Caco-2 (cell line): ENCODE measurements around the gene HK1. TPM values are rescaled to one million over a fixed set of nuclear protein-coding genes. Genes with fewer than 3 reads are reported as not detected.

Experiments used
- BruUV-seq: library from RNA; stranded (reverse); fragments of 400-500 nt; replicated peaks from 2 replicates; lab custom pipeline; 2021; lab: Mats Ljungman, UMichigan
- CTCF ChIA-PET: fragments of 300-600 bp; sonication (Branson Sonifier 250); formaldehyde crosslinking; loops from one replicate; lab custom pipeline; 2022; ENCODE audit warnings: antibody characterized with exemption; lab: Charles Lee
- POLR2A ChIA-PET: fragments of 300-600 bp; sonication (Branson Sonifier 250); formaldehyde crosslinking; loops from one replicate; lab custom pipeline; 2022; ENCODE audit warnings: antibody characterized with exemption; lab: Charles Lee
- DNase-seq, 2 experiments: peaks; one replicate each; pipeline versions ENCODE4 v3.0.0 to v3.0.0-alpha.2; 2020 to 2022
- H3K27me3 ChIP-seq: replicated peaks from 2 replicates; pipeline ENCODE4 v1.6.0; 2011; ENCODE audit warnings: low read length; ENCODE audit not compliant: control insufficient read depth, insufficient read depth
- H3K36me3 ChIP-seq: 2 replicates; pipeline ENCODE4 v1.5.1; 2011; ENCODE audit warnings: low read length; ENCODE audit not compliant: control insufficient read depth, insufficient read depth
- H3K4me1 ChIP-seq: fragments of 250-450 bp; sonication (Bioruptor Pico); 2 replicates; pipeline ENCODE4 v1.5.1; 2020; ENCODE audit warnings: mild to moderate bottlenecking
- H3K4me3 ChIP-seq: 2 replicates; pipeline ENCODE4 v1.5.1; 2011; ENCODE audit warnings: low read depth, mild to moderate bottlenecking, control low read depth, low read length
- H3K9me3 ChIP-seq: fragments of 250-450 bp; sonication (Bioruptor Pico); 2 replicates; pipeline ENCODE4 v1.5.1; 2020; ENCODE audit warnings: mild to moderate bottlenecking, moderate library complexity
- H3K27ac Mint-ChIP-seq: one replicate; pipeline ENCODE4 v1.8.0; 2022; ENCODE audit warnings: mixed read lengths; ENCODE audit not compliant: unreplicated experiment
- H3K27me3 Mint-ChIP-seq: one replicate; pipeline ENCODE4 v1.8.0; 2022; ENCODE audit warnings: mixed read lengths; ENCODE audit not compliant: insufficient read depth, unreplicated experiment
- H3K36me3 Mint-ChIP-seq: one replicate; pipeline ENCODE4 v1.8.0; 2022; ENCODE audit warnings: mild to moderate bottlenecking, mixed read lengths; ENCODE audit not compliant: insufficient read depth, unreplicated experiment
- H3K4me1 Mint-ChIP-seq: one replicate; pipeline ENCODE4 v1.8.0; 2022; ENCODE audit warnings: low read depth, mixed read lengths; ENCODE audit not compliant: unreplicated experiment
- H3K4me3 Mint-ChIP-seq: one replicate; pipeline ENCODE4 v1.8.0; 2022; ENCODE audit warnings: mild to moderate bottlenecking, moderate library complexity, mixed read lengths; ENCODE audit not compliant: unreplicated experiment
- H3K9me3 Mint-ChIP-seq: one replicate; pipeline ENCODE4 v1.8.0; 2022; ENCODE audit warnings: mixed read lengths; ENCODE audit not compliant: unreplicated experiment
- CTCF ChIP-seq, 2 experiments: fragments of 200-600 bp in 1 of 2; IDR thresholded peaks; 1 replicate in 1 of 2; 2 replicates in 1 of 2; pipeline versions ENCODE4 v1.5.1 to v1.8.0; 2011 to 2022; ENCODE audit warnings: antibody characterized with exemption in 1 of 2, control low read depth in 1 of 2, inconsistent platforms in 1 of 2, low read depth in 1 of 2, low read length in 1 of 2, mild to moderate bottlenecking in 1 of 2, moderate library complexity in 1 of 2; ENCODE audit not compliant: insufficient read depth in 1 of 2, severe bottlenecking in 1 of 2, unreplicated experiment in 1 of 2
- intact Hi-C: fragments of 100-400 bp; cut with micrococcal nuclease; formaldehyde crosslinking; loops from one replicate; pipeline ENCODE4 v1.10.0; 2022; ENCODE audit not compliant: unreplicated experiment
- total RNA-seq: library from RNA; stranded (reverse); gene quantifications from 2 replicates; pipeline ENCODE4 v1.2.3, GENCODE V29; 2022

Gene HK1
- total RNA-seq, 1 experiment from 2014 or later: 35.4 TPM

- no peak for DNase-seq
- H3K36me3 ChIP-seq: no peaks in the 10 kb centered on the region
- peaks cover 7% of the 10 kb centered on the region for H3K27me3 Mint-ChIP-seq
- no peaks in the 10 kb centered on the region for H3K36me3 Mint-ChIP-seq
- H3K27ac Mint-ChIP-seq: no peak overlapping the region
- ChIA-PET CTCF (interaction anchor here (0.7 to 0.8 kb wide), 2 partner anchors 20 to 155 kb away, joined by 3 to 4 read pairs; no protein-coding TSS in a partner anchor), POLR2A (no interaction called here)
- no peaks in the 10 kb centered on the region for H3K4me1 ChIP-seq
- TF ChIP-seq CTCF (IDR thresholded peaks at IDR 0.05; ENCODE audit: insufficient read depth in 1 of 2, low read depth in 1 of 2, low read length in 1 of 2, severe bottlenecking in 1 of 2, unreplicated experiment in 1 of 2): no peak
- no peak overlapping the region for H3K4me3 Mint-ChIP-seq
- no peaks in the 10 kb centered on the region for H3K9me3 Mint-ChIP-seq
- H3K4me1 Mint-ChIP-seq: no peaks in the 10 kb centered on the region
- H3K27me3 ChIP-seq: no peaks in the 10 kb centered on the region
- no peaks in the 10 kb centered on the region for H3K9me3 ChIP-seq
- intact Hi-C loops: no loop called here
- no peak overlapping the region for H3K4me3 ChIP-seq
- no TSS peak for BruUV-seq
Observed at GRCh38 chr10:69285699-69286098, 7.4 kb downstream of the HK1 start.

GRCh38 chr10:69287181-69287580 lies 8.9 kb downstream of the HK1 start:
- ChIA-PET CTCF (interaction anchor here (1.3 kb wide), 1 partner anchor 105 kb away, joined by 3 read pairs; no protein-coding TSS in a partner anchor), POLR2A (no interaction called here)
- no peaks in the 10 kb centered on the region for H3K36me3 Mint-ChIP-seq
- peaks cover 7% of the 10 kb centered on the region for H3K27me3 Mint-ChIP-seq
- no peak for DNase-seq
- no peak overlapping the region for H3K4me3 ChIP-seq
- H3K4me1 ChIP-seq: no peaks in the 10 kb centered on the region
- no peaks in the 10 kb centered on the region for H3K4me1 Mint-ChIP-seq
- intact Hi-C loops: no loop called here
- H3K27me3 ChIP-seq: no peaks in the 10 kb centered on the region
- H3K4me3 Mint-ChIP-seq: no peak overlapping the region
- no peaks in the 10 kb centered on the region for H3K9me3 ChIP-seq
- H3K9me3 Mint-ChIP-seq: no peaks in the 10 kb centered on the region
- BruUV-seq: no TSS peak
- TF ChIP-seq CTCF (IDR thresholded peaks at IDR 0.05; ENCODE audit: insufficient read depth in 1 of 2, low read depth in 1 of 2, low read length in 1 of 2, severe bottlenecking in 1 of 2, unreplicated experiment in 1 of 2): no peak
- no peak overlapping the region for H3K27ac Mint-ChIP-seq
- no peaks in the 10 kb centered on the region for H3K36me3 ChIP-seq

GRCh38 chr10:69290993-69291392 lies 12.7 kb downstream of the HK1 start:
- no peaks in the 10 kb centered on the region for H3K9me3 ChIP-seq
- H3K4me3 Mint-ChIP-seq: no peak overlapping the region
- DNase-seq: no peak
- peaks cover 4% of the 10 kb centered on the region for H3K27me3 Mint-ChIP-seq
- ChIA-PET POLR2A (no interaction called here), CTCF (interaction anchor here (1.4 kb wide), 1 partner anchor 118 kb away, joined by 3 read pairs; no protein-coding TSS in a partner anchor)
- H3K27ac Mint-ChIP-seq: no peak overlapping the region
- H3K4me1 ChIP-seq: no peaks in the 10 kb centered on the region
- H3K36me3 Mint-ChIP-seq: no peaks in the 10 kb centered on the region
- H3K4me1 Mint-ChIP-seq: no peaks in the 10 kb centered on the region
- no peak for TF ChIP-seq CTCF (IDR thresholded peaks at IDR 0.05; ENCODE audit: insufficient read depth in 1 of 2, low read depth in 1 of 2, low read length in 1 of 2, severe bottlenecking in 1 of 2, unreplicated experiment in 1 of 2)
- H3K4me3 ChIP-seq: no peak overlapping the region
- no peaks in the 10 kb centered on the region for H3K36me3 ChIP-seq
- H3K9me3 Mint-ChIP-seq: no peaks in the 10 kb centered on the region
- no peaks in the 10 kb centered on the region for H3K27me3 ChIP-seq
- intact Hi-C loops: no loop called here
- BruUV-seq: no TSS peak
